NCI-H1930 (cell line): ENCODE measurements around the gene AVPR2.
A peak's percentile ranks its signal among the peaks of the same experiment; 100 is the strongest.

Experiments used
- DNase-seq, 2 experiments: peaks; one replicate each; lab custom pipeline; 2025; lab: John Stamatoyannopoulos, UW

The AVPR2 gene

DNA sequence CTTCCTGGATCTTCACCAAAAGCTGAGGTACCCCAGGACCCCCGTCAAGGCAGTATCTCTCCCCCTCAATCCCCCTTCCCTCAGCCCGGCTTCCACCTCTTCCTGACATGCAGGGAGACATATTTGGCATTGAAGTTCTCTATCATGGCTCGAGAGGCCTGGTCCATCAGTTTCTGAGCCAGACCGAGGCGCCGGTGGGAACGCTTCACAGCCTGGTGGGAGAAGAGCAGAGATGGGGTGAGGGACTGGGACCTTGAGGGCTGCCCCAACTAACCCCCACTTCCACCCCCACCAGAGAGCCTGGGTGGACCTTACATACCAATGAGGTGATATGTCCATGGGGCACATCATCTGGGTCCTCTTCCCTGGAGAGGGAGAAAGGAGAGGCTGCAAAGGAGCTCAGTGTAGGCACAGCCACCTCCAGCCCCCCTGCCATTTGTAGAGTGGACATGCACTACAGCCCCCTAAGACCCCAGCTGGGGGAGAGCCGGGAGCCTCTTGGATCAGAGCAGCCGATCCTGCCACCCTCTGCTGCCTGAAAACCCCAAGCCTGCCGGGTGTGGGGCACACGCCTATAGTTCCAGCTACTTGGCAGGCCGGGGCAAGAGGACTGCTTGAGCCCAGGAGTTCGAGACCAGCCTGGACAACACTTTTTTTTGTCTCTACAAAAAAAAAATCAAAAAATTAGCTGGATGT lies 27.9 kb downstream of the AVPR2 start:
- no peak for DNase-seq

DNA sequence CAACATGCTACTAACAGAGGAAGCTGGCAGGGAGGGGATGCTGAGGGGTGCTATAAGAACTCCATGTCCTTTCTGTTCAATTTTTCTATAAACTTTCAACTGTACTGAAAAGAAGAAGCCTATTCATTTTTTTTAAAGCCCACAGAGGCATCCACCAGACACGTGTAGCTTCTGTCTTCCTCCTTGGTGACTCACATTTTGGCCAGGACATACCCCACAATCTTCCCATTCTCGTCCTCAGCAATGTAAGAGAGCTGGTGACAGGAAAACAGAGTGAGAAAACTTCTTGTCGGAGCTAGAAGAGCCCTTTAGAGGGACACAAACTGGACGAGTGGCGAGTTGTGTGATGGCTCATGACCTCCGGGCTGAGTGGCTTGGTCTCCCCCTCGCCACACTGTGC lies 29.3 kb downstream of the AVPR2 start:
- no peak for DNase-seq

DNA sequence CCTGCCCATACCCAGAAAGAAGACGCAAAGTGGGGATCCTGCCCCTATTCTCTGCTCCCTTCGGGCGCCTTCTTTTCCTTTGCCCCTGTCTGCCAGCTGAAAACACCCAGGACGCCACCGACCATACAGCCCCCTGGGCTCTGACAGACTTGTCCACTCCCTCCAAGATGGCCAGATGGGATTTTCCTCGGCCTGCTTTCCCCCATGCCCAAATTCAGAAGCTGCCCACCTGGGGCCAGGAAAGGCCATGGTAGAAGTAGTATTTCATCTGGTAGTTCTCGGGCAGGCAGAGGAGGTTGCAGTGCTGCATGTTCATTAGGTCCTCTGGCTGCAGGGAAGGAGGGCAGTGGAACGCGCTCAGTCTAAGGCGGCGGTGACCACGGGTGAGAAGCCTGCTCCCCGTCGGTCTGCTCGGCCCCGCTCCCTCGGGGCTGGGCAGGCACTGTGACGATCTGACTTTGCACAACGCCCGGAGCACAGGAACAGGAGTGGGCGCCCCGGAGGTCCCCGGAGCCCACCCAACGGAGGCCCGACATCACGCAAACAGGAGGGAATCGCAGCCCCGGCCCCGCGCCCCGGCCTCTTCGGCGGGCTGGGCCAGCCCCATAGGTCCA lies 29.8 kb downstream of the AVPR2 start:
- no peak for DNase-seq

DNA sequence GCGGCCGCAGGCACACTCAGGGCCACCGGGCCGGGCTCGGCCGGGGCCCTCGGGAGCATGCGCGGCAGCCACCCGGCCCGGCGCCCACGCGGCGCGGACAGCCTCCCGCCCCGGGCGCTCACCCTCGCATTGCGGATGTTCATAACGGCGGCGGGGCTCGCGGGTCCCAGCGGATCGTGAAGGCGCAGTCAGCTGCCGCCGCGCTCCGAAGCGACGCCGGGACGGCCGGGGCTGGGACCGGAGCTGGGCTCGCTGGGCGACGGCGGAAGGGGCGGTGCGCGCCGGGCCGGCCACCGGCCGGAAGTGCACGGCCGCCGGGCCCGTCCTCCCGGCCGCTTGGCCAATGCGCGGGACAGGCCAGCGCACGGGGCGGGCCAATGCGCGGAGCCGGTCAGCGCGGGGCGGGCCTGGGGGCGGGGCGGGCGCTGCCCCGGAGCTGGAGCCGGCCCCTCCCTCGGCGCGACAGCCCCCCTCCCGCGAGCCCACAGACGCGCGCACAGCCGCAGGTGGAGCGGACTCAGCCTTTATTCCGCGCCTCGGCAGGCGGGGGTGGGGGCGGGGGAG lies 30.4 kb downstream of the AVPR2 start, which contains the start of gene NAA10:
NAA10 (minus strand) TSS at position 276 of the 564 bp plus-strand sequence; CDS start at position 143, 133 bp downstream.
- peak; percentile 43 to 82 for DNase-seq

DNA sequence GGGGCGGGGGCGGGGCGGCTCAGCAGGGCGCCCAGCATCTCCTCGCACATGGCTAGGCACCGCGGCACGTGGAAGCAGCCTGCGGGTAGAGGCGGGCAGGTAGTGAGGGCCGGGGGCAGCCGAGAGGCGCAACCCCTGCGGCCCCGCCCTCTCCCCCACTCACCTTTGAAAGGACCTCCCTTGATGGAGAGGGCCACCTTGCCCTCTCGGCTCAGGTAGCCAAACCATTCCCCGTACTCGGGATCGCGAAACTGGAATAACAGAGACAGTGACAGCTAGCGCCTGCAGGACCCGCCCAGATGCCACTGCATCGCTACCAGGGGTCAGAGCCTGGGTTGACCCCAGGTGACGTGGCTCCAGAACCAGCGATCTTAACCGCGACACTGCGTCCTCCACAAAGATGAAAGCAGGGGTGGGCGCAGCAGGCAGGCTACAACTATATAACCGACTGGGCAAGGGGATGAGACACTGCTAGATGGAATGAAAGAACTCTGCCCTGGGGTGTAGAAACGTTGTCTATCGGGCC lies 30.9 kb downstream of the AVPR2 start:
- DNase-seq, result no peak

DNA sequence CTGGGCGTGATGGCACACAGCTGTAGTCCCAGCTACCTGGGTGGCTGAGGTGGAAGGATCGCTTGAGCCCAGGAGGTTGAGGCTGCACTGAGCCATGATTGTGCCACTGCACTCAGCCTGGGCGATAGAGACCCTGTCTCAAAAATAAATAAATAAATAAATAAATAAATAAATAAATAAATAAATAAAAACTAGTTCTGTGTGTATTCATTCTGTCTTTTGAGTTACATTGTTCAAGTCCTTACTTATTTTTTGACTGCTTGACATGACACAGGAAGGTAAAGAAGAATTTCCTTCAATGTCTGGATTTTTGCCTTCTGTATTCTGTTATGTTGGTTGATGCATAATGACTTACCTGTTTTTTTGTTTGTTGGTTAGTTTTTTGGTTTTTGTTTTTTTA lies 32.6 kb downstream of the AVPR2 start:
- DNase-seq, result no peak

DNA sequence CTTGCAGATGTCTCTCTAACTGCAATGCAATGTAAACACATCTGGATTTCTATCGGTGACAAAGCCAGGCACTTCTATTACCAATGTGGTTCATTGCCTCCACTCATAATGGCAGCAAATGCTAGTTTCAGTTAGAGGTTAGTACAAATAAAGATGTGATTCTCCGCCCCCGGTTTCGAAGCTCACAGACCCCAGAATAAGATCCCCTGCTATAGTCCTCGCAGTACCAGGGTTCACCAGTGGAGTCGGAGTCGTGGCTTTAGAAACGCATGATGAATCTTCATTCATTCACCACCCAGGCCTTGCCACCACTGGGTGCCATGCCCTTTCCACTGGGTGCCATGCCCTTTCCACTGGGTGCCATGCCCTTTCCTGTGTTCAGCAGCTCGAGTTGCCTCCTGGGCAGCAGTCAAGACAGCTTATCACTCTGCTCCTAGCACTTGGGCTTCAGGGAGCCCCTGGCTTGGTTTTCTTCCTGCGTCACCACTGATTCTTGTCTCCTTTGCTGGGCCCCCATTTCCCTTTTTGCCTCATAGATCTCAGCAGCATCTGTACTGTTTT lies 33.8 kb downstream of the AVPR2 start:
- DNase-seq, result no peak

DNA sequence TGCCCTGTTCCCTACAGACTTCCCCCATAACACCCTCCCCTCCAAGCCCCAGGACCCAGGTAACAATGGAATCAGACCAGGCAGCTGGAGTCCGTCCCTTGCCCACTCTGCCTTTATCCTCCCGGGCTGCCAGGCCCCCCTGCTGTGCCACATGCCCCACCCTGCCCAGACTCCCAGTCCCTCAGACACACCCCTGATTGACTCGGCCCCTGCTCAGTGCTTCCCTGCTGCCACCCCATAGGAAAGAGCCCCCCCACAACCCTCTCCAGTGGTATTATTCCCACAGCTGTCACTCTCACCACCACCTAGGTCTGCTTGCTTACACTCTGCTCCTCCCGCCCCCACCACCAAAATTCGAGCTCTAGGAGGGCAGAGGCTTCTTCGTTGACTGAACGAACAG lies 35.1 kb downstream of the AVPR2 start:
- no peak for DNase-seq

DNA sequence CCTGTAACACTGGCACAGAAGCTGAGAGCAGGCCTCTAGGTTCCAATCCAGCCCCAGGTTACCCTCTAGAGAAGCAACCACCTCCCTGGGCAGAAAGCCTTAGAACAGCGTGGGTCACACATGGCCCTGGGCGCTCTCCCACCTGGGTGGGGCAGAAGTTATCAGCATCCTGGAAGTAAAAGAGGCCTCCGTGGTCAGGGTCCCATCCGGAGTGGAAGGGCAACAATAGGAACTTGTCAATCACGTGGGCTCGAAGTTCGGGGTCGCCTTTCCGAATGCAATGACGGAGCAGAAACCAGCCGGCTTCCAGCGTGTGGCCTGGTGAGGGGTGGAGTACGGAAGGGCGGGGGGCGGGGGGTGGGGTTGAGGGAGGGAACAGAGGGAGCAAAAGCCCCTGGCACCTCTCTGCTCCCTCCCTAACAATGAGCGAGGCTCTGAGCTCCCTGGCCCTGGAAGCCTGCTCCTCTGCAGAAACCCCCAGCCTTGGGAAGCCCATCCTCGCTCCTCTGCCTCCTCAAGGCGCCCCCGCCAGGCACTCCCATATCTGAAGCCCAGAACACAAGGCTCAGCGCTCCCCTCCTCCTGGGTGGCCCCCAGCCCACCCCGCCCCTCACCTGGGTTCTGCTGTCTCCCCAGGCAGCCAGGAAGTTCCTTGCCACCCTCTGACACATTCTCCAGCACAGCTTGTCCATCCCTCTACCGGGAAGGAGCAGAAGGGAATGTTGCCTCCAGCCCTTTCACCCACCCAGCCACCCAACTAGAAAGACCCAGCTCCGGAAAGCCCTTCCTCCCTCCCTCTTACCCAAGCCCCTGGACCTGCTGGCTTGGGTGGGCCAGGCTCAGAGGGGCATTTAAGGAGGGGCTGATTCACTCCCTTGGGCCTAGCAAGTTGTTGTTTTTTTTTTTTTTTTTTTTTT lies 37.1 kb downstream of the AVPR2 start:
- DNase-seq, result no peak

DNA sequence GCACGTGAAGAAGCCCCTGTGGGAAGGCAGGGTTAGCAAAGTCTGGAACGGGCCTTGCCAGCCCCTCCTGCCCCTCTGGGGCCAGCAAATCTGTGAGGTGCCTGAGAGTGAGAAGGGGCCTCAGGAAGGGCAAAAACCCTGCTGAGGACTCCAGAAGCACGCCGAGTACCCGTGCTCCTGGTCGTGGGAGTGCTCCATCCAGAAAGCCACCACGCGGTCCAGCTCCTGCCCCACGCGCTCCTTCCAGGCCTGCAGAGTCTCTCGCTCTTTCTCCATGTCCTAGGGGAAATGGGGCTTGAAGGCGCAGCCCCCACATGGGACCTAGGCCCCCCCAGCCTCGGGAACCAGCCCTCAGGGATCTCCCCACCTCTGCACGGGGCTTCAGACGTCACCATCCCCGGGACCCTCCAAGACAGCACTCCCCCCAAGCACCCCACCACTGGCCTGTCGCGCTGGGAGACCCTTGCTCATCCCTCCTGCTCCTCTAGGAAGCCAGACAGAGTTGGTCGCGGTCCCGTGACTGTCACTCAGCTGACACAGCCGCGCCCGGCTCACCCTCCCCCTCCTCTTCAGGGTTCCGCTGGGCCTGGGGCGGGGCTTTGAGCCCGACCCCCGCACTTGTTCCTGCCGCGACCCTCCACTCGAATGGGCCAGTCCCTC lies 39.8 kb downstream of the AVPR2 start, which contains the start of gene RENBP:
RENBP (minus strand) TSS at position 504 of the 660 bp plus-strand sequence; CDS start at position 471, 33 bp downstream.
- DNase-seq, result no peak

DNA sequence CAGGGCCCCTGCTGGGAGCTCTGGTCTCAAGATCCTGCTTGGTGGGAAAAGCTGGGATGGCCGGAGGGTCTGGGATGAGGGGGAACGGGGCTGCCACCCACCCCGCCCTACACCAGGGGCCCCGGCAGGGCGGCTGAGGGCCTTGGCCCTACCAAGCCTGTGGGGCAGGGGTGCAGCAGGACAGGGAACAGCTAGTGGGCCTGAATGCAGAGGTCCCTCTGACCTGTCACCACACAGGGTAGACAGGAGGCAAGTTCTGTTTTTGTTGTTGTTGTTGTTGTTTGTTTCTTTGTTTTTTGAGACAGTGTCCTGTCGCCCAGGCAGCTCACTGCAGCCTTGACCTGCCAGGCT lies 40.3 kb downstream of the AVPR2 start:
- no peak for DNase-seq

DNA sequence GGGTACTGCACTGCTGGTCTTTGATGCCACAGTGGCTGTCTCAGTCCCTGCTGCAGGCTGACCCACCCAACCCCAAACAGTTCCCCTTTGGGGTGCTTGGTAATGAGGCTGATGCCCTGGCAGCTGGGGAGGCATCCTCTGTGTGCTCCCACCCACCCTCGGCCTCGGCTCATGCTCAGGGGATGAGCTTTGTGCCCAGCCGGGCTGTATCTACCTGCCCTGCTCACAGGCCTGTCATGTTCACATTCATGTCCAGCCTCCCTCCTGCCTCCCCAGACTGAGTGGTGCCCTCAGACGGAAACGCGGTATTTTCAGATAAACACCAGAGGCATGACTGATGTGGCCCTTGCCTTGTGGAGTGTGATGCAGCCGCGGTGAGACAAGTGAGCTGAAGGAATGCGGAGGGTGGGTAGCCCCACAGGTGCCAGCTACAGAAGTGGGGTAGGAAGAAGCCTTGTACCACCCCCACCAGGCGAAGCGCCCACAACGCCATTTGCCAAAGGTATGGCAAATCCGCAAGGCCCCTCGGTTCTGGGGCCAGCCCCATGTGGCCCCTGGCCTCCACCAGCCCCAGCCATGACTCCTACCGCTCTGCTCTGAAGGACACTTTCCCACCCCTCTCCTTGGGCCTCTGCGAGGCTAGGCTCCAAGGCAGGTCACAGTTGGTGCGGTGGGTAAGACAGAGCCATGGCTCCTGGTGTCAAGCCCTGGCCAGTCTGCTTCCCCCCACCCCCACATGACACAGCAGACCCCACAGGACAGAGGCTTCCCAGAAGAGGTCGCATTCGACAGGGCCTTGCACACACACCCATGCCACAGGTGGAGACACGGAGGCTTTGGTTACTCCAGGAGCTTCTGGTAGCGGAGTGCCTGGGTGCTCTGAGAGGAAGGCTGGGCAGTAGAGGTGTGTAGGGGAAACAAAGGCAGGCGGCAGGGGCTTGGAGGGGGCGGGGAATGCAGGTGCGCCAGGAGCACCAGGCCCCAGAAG lies 41.8 kb downstream of the AVPR2 start:
- DNase-seq, result no peak

DNA sequence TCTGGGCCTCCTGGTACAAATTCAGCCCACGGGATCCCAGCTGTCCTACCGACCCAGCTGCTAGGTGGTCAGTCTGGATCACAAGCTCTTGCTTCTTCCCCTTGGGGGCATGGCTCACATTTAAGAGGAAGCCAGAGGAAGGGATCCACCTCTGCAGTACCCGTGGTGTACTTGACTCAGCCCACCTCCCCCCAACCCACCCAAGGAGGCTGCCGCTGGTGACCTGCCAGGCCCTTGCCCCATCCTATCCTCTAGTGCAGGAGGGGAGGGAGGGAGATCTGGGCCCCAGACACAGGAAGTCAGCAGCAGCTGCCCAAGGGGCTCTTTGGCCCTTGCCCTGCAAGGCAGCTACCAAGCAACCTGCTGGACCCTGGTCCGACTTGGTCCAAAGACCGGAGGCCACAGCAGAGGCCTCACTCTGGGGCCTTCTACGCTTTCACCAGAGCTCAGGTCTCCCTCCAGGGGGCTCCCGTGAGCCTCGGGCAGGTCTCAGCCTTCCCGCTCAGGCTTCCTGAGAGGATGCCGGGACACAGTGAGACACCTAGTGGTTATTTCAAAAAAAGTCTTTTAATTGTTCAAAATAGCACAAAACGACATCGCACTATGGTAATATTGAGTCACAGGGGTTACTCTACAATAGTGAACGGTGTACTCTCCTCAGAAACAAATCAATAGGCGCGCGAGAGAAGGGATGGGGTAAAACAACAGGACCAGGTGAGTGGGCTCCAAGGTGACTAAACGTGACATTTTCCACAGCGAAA lies 42.7 kb downstream of the AVPR2 start:
- peak; percentile 14 to 58 for DNase-seq

DNA sequence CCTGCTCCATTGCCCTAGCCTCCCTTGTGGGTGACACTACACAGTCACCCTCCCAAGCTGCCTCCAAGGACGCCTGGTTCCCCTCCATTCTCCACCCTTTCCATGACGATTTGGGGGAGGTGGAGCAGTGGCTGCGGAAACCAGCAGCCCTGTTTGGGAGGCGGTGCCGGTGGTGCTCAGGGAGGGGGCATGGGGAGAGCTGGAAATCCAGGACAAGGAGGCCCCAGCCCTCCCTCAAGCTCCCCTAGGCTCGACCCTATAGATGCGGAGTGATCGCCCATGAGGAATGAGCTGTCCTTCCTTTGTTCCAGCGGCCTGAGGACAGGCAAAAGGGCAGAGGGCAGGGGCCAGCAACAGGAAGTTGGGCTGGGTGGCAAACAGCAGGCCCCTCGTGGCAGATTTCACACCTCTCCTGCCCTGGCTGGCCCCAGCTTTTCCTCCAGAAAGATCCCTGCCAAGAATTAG lies 43.6 kb downstream of the AVPR2 start:
- DNase-seq, result no peak

DNA sequence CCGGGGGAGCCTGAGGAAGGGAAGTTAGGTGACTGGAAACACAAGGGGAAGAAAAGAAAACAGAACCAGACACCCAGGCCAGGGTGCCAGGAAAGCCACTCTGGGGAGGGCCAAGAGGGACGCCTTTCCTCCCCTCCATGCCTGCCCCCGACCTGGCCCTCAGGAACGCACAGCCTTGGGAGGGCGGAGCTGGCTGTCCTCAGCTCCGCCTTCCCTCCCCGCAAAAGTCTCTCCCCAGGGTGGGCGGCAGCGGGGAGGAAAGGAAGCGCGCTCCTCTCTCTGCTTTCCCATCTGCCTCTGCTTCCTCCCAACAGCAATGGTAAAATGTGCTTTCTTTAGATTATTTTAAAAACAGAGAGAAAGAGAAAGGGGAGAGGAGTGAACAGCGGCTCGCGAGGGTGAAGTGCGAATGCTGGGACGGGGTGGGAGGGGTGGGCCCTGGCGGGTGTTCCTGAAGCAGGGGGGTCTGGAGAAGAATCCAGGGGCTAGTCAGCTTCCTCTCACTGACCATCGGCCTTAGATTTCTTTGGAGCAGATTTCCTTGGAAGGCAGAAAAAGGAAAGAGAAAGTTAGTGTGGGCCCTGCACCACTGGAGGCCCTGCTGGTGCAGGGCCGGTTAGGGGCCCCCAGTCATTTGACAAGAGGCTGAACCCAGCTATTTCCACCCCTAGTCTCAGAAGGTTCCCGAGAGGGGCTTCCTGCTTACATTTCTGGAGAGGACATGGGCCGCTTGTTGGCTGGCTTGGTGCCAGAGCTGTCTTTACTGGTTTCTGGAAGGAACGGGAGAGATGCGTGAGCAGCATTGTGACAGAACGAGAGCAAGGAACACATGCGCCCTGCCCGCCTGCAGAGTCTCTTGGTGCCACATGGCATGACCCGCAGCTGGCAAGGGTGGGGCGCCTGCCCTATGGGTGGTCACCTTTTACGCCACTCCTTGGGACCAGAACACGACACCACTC lies 44.7 kb downstream of the AVPR2 start:
- no peak for DNase-seq

DNA sequence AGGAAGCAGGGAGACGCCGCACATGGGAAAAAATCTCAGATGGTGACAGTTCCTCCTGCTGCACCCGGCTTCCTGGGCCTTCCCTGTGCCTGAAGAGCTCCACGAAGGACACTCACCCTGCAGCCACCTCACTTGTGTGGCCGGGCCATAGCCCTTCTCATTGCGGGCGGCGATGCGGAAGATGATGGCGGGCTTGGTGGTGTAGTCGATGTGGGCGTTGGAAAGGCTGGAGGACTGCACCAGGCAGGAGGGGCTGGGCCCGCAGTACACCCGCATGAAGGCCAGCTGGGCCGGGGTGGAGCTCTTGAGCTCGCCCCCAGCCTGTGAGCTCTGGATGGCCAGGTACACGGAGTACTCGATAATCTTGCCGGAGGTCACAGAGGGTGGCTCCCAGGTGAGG lies 45.7 kb downstream of the AVPR2 start:
- no peak for DNase-seq

DNA sequence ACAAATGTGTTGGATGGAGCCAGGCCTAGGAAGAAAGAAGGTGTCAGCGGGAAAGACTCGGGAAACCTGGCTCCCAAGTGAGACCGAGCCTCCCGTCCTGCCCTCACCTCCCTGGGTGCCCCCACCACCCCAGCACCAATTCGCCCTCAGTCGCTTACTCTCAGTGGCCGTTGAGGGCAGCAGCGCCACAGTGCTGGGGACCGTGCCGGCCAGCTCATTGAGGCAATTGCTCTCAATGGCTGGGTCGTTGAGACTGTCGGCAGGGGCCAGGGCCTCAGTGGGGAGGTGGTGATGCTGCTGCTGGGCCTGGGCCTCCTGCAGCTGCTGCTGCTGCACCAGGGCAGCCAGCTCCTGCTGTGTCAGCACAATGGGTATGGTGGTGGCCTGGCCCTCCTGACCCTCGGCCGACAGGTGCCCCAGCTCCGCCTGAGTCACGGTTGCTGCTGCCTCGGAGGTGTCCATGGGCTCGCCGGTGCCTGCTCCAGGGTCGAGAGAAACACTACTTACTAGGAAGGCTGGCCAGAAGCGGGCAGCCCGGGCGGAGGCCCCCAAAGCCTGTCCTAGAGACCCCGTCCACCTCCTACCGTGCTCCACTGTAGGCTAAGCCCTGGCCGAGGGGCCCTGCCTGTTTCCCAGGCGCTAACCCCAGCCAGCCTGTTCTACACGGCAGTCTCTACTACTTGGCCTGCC lies 47.4 kb downstream of the AVPR2 start:
- no peak for DNase-seq
